A673 (cell line): ENCODE measurements around the gene SRRM2. TPM values are rescaled to one million over a fixed set of nuclear protein-coding genes. Genes with fewer than 3 reads are reported as not detected.

ENCODE experiments used
- BruUV-seq: library from RNA; stranded (reverse); fragments of 400-500 nt; replicated peaks from 2 replicates; lab custom pipeline; 2021; lab: Mats Ljungman, UMichigan
- CTCF ChIA-PET: fragments of 300-600 bp; sonication (Branson Sonifier 250); formaldehyde crosslinking; loops from one replicate; lab custom pipeline; 2022; ENCODE audit warnings: antibody characterized with exemption; lab: Charles Lee
- POLR2A ChIA-PET: fragments of 300-600 bp; sonication (Branson Sonifier 250); formaldehyde crosslinking; loops from one replicate; lab custom pipeline; 2022; ENCODE audit warnings: antibody characterized with exemption; ENCODE audit not compliant: low non-redundant PET; lab: Charles Lee
- DNase-seq: peaks from one replicate; pipeline ENCODE4 v3.0.0-alpha.2; 2015; ENCODE audit warnings: low spot score
- H3K27ac ChIP-seq: fragments of 200-600 bp; sonication (generic); 2 replicates; pipeline ENCODE4 v1.5.1; 2016; ENCODE audit warnings: mixed run types, low read depth, mild to moderate bottlenecking, mixed read lengths, antibody characterized with exemption, low read length; ENCODE audit not compliant: poor library complexity, severe bottlenecking
- H3K27me3 ChIP-seq: fragments of 200-600 bp; sonication (generic); replicated peaks from 2 replicates; pipeline ENCODE4 v1.6.1; 2017; ENCODE audit warnings: mixed run types, low read depth, mild to moderate bottlenecking, mixed read lengths, antibody characterized with exemption, low read length; ENCODE audit not compliant: insufficient read depth, poor library complexity
- H3K36me3 ChIP-seq: fragments of 200-600 bp; sonication (generic); 2 replicates; pipeline ENCODE4 v1.6.1; 2016; ENCODE audit warnings: mixed run types, mild to moderate bottlenecking, mixed read lengths, antibody characterized with exemption, low read length; ENCODE audit not compliant: insufficient read depth, poor library complexity, severe bottlenecking
- H3K4me1 ChIP-seq: fragments of 200-600 bp; sonication (generic); 2 replicates; pipeline ENCODE4 v1.6.1; 2017; ENCODE audit warnings: mixed run types, mild to moderate bottlenecking, mixed read lengths, antibody characterized with exemption, low read length; ENCODE audit not compliant: insufficient read depth, poor library complexity, severe bottlenecking
- H3K4me3 ChIP-seq: fragments of 200-600 bp; sonication (generic); 2 replicates; pipeline ENCODE4 v1.5.1; 2016; ENCODE audit warnings: low read depth, mixed run types, mild to moderate bottlenecking, mixed read lengths, low read length; ENCODE audit not compliant: poor library complexity, severe bottlenecking
- H3K9me3 ChIP-seq: fragments of 200-600 bp; sonication (generic); 2 replicates; pipeline ENCODE4 v1.6.1; 2016; ENCODE audit warnings: mixed run types, low read depth, mild to moderate bottlenecking, mixed read lengths, antibody characterized with exemption, low read length; ENCODE audit not compliant: poor library complexity, severe bottlenecking
- CTCF ChIP-seq: fragments of 300-800, 200-600 bp; sonication (generic); conservative IDR thresholded peaks from 2 replicates; pipeline ENCODE4 v1.5.1; 2017; ENCODE audit warnings: low read depth, mild to moderate bottlenecking, antibody characterized with exemption, low read length, moderate library complexity, mixed read lengths
- EZH2 ChIP-seq: fragments of 200-600 bp; sonication (generic); IDR thresholded peaks from 2 replicates; pipeline ENCODE4 v1.6.1; 2017; ENCODE audit warnings: borderline replicate concordance, low read depth, mild to moderate bottlenecking, mixed read lengths, antibody characterized with exemption, low read length; ENCODE audit not compliant: poor library complexity, severe bottlenecking
- intact Hi-C: fragments of 100-400 bp; cut with micrococcal nuclease; formaldehyde crosslinking; loops from one replicate; pipeline ENCODE4 v1.10.0; 2022; ENCODE audit not compliant: unreplicated experiment
- total RNA-seq: library from RNA; stranded (reverse); gene quantifications from 2 replicates; pipeline ENCODE4 v1.2.3, GENCODE V29; 2021

Gene SRRM2
- total RNA-seq, 1 experiment from 2014 or later: 642 TPM

- ChIA-PET POLR2A (no interaction called here), CTCF (no interaction called here)
- no peak overlapping the region for H3K4me3 ChIP-seq
- H3K36me3 ChIP-seq: peaks cover 100% of the 10 kb centered on the region
- intact Hi-C loops: no loop called here
- BruUV-seq: no TSS peak
- no peaks in the 10 kb centered on the region for H3K9me3 ChIP-seq
- DNase-seq: no peak
- no peak overlapping the region for H3K27ac ChIP-seq
- H3K4me1 ChIP-seq: no peaks in the 10 kb centered on the region
- H3K27me3 ChIP-seq: no peaks in the 10 kb centered on the region
- TF ChIP-seq EZH2 (no peak), CTCF (0 out of 2 replicates have a peak, but pooled peaks have one; percentile 13)
These were observed 12.3 kb downstream of the SRRM2 start for GRCh38 chr16:2764718-2765117.

GRCh38 chr16:2765462-2766404 lies 13.3 kb downstream of the SRRM2 start:
- H3K4me3 ChIP-seq: no peak overlapping the region
- POLR2A ChIA-PET: no interaction called here
- intact Hi-C loops: no loop called here
- no peaks in the 10 kb centered on the region for H3K9me3 ChIP-seq
- CTCF ChIA-PET: no interaction called here
- no peak for DNase-seq
- H3K27ac ChIP-seq: no peak overlapping the region
- H3K36me3 ChIP-seq: peaks cover 100% of the 10 kb centered on the region
- H3K4me1 ChIP-seq: no peaks in the 10 kb centered on the region
- H3K27me3 ChIP-seq: no peaks in the 10 kb centered on the region
- no TSS peak for BruUV-seq
- TF ChIP-seq EZH2: no peak
- no peak for TF ChIP-seq CTCF

- BruUV-seq: no TSS peak
- Histone ChIP-seq H3K27me3 (no peaks in the 10 kb centered on the region), H3K4me3 (no peak overlapping the region), H3K36me3 (peaks cover 100% of the 10 kb centered on the region), H3K27ac (no peak overlapping the region), H3K4me1 (no peaks in the 10 kb centered on the region), H3K9me3 (no peaks in the 10 kb centered on the region)
- no peak for DNase-seq
- CTCF ChIA-PET: no interaction called here
- intact Hi-C loops: no loop called here
- TF ChIP-seq CTCF: no peak
- no peak for TF ChIP-seq EZH2
- POLR2A ChIA-PET: no interaction called here
These were observed 14.1 kb downstream of the SRRM2 start for GRCh38 chr16:2766430-2767139.
